ENCODE data around the gene KRT28. TPM values are rescaled to one million over a fixed set of nuclear protein-coding genes. Genes with fewer than 3 reads are reported as not detected.

KRT28 gene
- total RNA-seq, 1 experiment from 2014 or later: not detected

Other genes starting within 250 kb of the KRT28 start
- gene CCR7, start 234.5 kb downstream of the KRT28 start, total RNA-seq (2014; rRNA removed; shearing (Covaris generic)): 1.1 TPM in 1 of 2 replicates, not detected in the other
- gene SMARCE1, start 152.1 kb downstream of the KRT28 start, total RNA-seq (2014; rRNA removed; shearing (Covaris generic)): 75.1 and 99.9 TPM in 2 replicates
- gene KRT222, start 134.8 kb downstream of the KRT28 start, total RNA-seq (2014; rRNA removed; shearing (Covaris generic)): 0.07 and 0.26 TPM in 2 replicates
- not detected in 2 replicates for gene KRT24, start 96.2 kb downstream of the KRT28 start, total RNA-seq (2014; rRNA removed; shearing (Covaris generic))
- not detected in 2 replicates for gene KRT25, start 44.6 kb downstream of the KRT28 start, total RNA-seq (2014; rRNA removed; shearing (Covaris generic))
- gene KRT26, start 27.8 kb downstream of the KRT28 start, total RNA-seq (2014; rRNA removed; shearing (Covaris generic)): not detected in 2 replicates
- not detected in 2 replicates for gene KRT27, start 17.4 kb downstream of the KRT28 start, total RNA-seq (2014; rRNA removed; shearing (Covaris generic))
- gene KRT10, start 22.7 kb upstream of the KRT28 start, total RNA-seq (2014; rRNA removed; shearing (Covaris generic)): 2.4 and 5.4 TPM in 2 replicates
- not detected in 2 replicates for gene KRT12, start 67.3 kb upstream of the KRT28 start, total RNA-seq (2014; rRNA removed; shearing (Covaris generic))
- gene KRT20, start 85.3 kb upstream of the KRT28 start, total RNA-seq (2014; rRNA removed; shearing (Covaris generic)): not detected in 2 replicates
- gene KRT23, start 137.7 kb upstream of the KRT28 start, total RNA-seq (2014; rRNA removed; shearing (Covaris generic)): not detected in 2 replicates
- gene KRT39, start 167.0 kb upstream of the KRT28 start, total RNA-seq (2014; rRNA removed; shearing (Covaris generic)): not detected in 2 replicates
- gene KRT40, start 184.4 kb upstream of the KRT28 start, total RNA-seq (2014; rRNA removed; shearing (Covaris generic)): not detected in 2 replicates
- gene KRTAP3-3, start 194.2 kb upstream of the KRT28 start, total RNA-seq (2014; rRNA removed; shearing (Covaris generic)): not detected in 2 replicates
- gene KRTAP3-2, start 199.9 kb upstream of the KRT28 start, total RNA-seq (2014; rRNA removed; shearing (Covaris generic)): not detected in 2 replicates
- not detected in 2 replicates for gene KRTAP3-1, start 209.2 kb upstream of the KRT28 start, total RNA-seq (2014; rRNA removed; shearing (Covaris generic))
- gene KRTAP1-5, start 227.2 kb upstream of the KRT28 start, total RNA-seq (2014; rRNA removed; shearing (Covaris generic)): not detected in 2 replicates
- gene KRTAP1-4, start 230.2 kb upstream of the KRT28 start, total RNA-seq (2014; rRNA removed; shearing (Covaris generic)): not detected in 2 replicates
- not detected in 2 replicates for gene KRTAP1-3, start 234.9 kb upstream of the KRT28 start, total RNA-seq (2014; rRNA removed; shearing (Covaris generic))
- not detected in 2 replicates for gene KRTAP1-1, start 241.5 kb upstream of the KRT28 start, total RNA-seq (2014; rRNA removed; shearing (Covaris generic))
- not detected in 2 replicates for gene KRTAP2-1, start 247.4 kb upstream of the KRT28 start, total RNA-seq (2014; rRNA removed; shearing (Covaris generic))

Measured in H7 (cell line).